GM21423 (cell line): ENCODE measurements around the gene CLEC3B.
A peak's percentile ranks its signal among the peaks of the same experiment; 100 is the strongest.
"Not testable (repeated sequence)": the region's sequence is repeated elsewhere in the genome, so short reads cannot be mapped to it uniquely, and the experiment has no call there.

ENCODE experiments used
- ATAC-seq: cut with Tn5 transposase; IDR thresholded peaks from one replicate; pipeline ENCODE4 v1.9.1; 2021; ENCODE audit warnings: mild to moderate bottlenecking, moderate library complexity; ENCODE audit not compliant: unreplicated experiment

The CLEC3B gene, protein sequence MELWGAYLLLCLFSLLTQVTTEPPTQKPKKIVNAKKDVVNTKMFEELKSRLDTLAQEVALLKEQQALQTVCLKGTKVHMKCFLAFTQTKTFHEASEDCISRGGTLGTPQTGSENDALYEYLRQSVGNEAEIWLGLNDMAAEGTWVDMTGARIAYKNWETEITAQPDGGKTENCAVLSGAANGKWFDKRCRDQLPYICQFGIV

DNA sequence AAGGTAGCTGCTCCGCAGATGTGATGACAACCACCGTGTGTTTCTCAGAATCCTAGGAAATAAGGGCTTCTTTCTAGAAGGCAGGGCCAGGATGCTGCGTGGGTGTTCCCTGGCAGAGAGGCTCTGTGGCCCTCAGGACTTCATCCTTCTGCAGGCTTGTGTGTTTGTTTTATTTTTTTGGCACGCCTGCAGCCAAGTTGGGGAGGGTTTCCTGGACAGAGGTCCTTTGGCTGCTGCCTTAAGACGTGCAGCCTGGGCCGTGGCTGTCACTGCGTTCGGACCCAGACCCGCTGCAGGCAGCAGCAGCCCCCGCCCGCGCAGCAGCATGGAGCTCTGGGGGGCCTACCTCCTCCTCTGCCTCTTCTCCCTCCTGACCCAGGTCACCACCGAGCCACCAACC is at the start of gene CLEC3B:
TSS of gene CLEC3B (plus strand) at position 266 of the 400 bp plus-strand sequence. CDS start at position 326, 60 bp downstream.
- ATAC-seq: no peak

DNA sequence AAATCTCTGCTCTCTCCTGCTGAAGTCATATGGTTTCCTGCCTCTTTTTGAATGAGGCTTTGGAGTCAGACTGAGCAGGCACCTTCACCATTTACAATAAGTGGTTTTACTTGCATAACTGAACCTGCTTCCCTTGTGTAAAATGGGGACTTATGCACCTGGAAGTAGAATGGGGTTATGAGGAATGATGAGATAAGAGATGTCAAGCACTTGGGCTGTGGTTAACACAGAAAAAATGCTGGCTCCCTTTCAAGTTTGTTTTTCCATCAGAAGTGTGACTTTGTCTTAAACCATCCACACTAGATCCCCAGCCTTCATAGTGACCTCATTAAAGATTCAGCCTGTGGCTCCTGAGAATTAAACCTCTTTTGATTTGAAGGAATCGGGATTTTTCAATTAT is 44.9 kb upstream of the CLEC3B start:
- ATAC-seq: no peak

DNA sequence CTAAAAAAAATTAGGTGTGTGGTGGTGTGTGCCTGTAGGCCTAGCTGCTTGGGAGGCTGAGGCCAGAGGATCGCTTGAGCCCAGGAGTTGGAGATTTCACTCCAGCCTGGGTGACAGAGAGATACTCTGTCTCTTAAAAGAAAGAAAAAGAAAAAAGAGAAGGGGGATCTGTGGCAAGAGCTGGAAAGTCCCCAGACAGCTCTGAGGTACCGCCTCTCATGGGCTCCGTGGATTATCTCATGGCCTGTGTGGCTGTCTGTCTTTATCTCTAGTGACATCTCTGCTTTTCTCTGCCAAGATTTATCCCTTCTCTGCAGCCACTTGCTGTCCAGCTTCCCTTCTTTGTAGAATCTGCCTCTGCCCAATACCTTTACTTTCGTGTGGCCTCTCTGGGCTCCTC is 44.4 kb upstream of the CLEC3B start:
- ATAC-seq: no peak

DNA sequence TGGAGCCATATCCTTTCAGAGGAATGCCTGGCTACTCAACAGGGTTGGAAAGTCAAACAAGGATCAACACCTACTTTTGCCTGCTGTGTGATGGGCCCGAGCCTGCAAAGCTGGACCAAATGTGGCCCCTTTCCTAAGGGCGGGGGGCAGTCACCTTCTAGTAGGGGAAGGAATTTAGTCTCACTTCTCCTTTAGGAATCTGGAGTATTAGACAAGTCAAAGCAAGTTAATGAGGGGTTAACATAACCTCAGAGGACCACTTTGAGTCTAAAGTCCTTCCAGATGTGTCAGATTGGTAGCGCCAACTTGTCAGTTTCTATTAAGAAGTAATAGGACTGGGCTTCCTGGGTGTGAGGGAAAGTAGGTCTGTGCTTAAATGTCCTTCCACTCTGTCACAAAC is 43.3 kb upstream of the CLEC3B start:
- no peak for ATAC-seq

DNA sequence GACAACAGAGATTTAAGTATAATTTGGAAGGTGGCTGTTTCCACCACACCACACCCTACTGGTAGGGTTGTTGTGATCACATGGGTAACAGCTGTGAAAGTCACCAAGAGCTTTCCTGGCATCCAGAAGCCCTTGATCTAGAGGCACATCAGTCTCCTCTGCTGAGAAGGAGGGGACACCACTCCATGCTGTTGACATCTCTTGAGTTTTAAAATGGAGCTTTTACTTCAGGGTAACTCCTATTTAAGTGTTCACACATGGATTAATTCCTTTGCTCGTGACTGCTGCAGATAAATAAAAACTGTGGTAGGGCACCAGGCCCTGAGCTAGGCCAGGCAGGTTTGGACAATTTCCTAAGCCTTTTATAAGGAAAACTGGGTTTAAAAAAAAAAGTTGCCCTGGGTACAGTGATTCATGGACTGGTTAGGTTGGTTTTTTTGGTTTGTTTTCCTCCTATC is 42.6 kb upstream of the CLEC3B start:
- ATAC-seq: no peak

DNA sequence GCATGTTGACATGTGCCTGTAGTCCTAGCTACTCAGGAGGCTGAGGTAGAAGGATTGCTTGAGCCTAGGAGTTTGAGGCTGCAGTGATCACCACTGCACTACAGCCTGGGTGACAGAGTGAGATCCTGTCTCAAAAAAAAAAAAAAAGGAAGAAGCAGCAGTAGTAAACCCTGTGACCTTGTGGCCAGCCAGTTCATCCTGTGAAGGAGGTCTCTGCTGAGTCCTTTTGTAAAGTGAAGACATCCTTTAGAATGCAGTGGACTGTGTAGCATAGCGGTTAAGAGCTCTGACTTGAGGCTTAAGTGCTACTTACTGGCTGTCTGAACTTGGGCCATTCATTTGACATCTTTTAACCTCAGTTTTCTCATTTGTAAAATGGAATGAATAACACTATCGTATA is 41.8 kb upstream of the CLEC3B start:
- peak; percentile 56 for ATAC-seq

DNA sequence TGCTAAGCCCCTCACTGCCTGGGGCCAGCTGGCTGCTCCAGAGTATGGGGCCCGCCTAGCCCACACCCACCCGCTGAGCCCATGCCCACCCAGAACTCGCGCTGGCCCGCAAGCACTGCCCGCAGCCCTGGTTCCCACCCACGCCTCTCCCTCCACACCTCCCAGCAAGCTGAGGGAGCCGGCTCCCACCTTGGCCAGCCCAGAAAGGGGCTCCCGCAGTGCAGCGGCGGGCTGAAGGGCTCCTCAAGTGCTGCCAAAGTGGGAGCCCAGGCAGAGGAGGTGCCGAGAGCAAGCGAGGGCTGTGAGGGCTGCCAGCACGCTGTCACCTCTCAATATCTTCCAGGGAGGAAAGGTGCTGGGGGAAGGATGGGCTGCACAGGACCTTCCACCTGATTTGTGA is 39.8 kb upstream of the CLEC3B start:
- ATAC-seq: not testable (repeated sequence)

DNA sequence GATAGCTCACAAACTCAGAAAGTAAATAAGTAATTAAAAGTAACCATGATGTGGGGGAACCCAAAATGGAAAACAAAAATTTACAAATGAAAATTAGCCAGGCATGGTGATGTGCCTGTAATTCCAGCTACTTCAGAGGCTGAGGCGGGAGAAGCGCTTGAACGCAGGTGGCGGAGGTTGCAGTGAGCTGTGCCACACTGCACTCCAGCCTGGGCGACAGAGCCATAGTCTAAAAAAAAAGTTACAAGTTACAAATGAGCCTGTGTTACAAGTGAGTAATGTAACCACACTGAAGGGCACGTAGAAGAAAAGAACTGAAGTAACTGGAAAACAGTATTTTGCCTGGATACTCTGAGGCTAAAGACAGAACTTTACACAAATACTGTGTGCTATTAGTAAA is 38.8 kb upstream of the CLEC3B start:
- ATAC-seq: no peak

DNA sequence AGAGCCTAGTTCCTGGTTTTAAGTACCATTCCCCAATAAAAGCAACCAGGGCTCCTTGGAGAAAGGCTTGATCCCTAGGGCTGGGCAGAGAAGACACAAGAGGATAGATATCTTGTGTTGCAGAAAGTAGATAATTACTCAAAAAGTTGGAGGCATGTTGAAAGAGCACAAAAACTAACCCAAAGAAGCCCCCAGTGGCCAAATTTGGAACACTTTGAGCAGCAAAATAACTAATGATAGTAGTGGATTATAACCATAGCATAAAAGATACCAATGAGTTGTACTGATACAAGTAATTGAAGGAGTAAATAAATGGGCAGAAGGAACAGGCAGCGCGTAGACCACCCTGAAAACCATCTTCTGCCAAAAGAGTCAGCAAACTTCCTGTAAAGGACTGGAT is 38.0 kb upstream of the CLEC3B start:
- no peak for ATAC-seq

DNA sequence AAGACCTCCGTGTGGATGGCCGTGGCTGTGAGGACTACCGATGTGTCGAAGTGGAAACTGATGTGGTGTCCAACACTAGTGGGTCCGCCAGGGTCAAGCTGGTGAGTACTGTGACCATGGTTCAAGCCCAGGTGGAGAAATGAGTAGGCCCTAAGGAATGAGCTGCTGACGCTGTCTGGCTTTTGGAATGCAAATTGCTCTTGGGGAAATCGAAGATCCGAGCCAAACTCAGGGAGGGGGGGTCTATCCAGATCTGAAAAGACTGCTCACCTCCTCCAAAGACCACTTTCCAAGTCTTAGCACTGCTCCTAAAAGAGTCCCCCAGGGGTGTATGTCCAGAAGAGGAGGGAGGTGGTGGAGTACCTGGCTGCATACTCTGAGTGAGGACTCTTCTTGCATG is 37.0 kb upstream of the CLEC3B start:
- ATAC-seq: no peak

DNA sequence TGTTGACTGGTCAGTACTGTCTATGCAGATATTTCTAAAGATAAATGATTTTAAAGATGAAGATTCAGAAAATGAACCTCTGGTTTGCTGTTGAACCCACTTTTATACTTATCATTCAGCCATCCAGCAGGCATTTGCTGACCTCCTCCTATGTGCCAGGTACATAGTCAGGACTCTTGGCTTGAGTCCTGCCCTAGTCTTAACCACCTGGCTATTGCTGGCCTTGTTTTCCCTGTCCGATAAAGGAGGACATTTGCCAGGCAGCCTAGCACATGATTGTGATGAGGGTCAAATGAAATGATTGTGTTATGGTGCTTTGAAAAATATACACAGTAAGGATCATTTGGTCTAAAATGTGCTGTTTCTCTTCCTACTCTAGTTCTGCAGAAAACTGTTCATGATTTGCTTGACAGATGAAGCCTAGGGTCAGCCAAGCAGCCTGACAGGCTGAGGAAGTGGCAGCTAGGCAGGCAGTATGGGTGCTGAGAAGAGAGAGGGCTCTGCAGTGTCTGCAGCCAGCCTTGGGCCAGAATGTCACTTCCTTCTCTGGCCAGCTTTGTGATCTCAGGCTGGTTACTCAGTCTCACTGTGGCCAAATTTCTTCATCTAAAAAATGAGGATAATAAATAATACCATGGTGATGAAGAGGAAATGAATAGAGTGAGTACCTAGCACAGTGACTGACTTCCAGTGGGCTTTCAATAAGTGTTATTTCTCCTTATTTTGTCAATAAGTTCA is 36.3 kb upstream of the CLEC3B start:
- ATAC-seq: no peak

DNA sequence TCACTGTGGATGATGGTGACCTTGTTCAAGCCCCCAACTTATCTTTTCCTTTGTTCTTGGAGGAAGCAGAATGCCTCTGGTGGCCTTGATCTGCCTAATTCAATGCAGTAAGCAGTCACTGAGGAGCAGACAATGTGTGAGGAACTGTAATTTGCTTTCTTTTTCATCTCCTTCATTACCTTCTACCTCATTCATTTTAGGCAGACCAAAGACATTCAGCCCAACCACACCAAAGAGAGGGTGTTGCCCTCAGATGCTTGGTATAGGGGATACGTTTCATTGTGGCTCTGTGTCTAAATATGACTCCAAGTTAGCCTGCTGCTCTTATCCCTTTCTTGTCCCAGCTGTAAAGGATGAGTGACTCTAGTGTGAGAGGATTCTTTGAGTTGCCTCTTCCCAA is 34.8 kb upstream of the CLEC3B start:
- ATAC-seq: no peak

DNA sequence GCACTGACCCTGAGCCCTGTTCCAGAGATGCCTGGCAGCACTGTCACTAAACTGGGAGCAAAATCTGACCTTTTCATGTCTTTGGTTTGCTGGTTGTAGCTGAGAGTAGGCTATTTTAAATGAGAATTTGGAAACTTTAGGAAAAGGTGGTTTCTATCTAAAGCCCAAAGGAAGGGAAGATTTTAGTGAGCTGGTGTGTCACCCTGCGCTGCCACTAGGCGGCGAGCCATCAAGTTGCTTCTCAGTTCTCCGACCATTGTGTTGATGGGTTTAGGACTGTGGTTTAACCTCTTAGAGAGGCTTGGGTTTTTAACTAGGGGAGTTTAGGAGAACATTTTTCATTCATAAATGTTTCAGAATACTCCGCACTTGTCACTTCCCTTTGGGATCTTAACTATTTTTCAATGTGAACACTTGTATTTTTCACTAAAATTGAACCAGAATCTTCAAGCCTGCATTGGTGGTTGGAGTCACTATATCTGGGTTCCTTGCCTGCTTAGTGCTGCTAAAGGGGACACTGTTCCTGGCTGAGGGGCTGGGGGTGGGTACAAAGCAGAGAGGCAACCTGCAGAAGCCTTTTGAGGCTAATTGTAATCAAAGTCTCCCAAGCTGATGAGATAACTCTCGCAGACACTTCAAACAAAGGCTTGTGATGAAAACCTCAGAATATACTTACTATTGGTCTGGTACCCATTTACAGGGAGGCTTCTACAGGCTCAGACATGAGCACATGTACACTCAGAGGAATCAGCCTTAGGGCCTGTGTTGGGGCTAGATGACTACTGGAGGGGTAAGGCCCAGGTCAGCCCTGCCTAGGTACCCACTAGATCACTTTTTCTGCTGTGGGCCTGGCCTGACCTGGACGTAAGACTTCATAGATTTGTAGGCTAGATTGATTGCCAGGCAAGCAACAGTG is 33.3 kb upstream of the CLEC3B start:
- no peak for ATAC-seq

DNA sequence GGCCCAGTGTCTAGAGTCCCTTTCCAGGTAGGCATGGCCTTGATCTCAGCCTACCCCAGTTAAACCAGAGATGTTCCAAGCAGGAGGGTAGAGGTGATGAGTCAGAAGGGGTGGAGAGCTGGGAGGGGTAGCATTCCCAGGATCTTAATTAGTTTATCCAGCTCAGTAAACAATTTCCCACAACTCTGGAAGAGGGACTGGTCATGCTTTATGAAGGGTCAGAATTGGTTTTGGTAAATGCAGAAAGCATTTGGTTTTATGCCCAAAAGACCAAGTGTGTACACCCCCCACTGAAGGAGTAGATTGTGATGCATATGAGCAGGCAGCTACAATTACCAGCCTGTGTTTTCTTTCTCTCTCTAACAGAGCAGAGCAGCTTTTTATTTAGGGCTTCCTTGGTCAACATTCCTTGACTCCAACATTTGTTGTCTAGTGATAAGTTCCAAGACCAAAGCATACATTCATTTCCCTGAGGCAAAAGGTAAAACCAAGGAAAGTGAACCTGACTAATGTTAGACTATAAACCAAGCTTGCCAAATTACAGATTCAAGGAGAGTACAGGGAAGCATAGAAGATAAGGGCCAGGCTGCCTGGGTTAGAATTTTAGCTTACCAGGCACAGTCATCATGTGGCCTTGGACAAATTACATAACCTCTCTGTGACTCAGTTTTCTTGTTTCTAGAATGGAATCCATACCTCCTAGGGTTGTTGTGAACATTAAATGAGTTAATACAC is 32.5 kb upstream of the CLEC3B start:
- no peak for ATAC-seq

DNA sequence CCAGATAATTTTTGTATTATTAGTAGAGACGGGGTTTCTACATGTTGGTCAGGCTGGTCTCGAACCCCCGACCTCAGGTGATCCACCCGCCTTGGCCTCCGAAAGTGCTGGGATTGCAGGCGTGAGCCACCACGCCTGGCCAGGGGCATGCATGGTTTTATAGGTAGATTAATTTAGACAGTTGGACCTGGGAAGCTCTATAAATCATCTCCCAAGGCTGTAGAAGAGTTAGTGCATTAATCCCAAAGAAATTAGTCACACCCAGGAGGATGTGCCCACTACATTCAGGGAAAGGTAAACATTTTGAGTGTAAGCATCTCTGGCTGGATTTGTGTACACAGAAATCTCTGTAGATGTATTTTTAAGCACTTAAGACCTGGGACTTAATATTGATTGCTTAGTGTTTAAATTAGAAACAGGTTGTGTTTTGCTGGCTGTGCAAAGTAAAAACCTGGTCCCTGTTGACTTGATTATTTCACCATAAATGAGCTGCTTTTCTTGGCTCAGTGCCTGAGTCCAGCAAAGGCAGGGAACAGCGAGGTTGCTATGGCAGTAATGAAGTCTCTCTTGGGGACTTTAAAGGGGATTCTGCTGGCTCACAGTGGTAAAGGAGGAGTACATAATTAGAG is 30.8 kb upstream of the CLEC3B start:
- ATAC-seq: no peak

DNA sequence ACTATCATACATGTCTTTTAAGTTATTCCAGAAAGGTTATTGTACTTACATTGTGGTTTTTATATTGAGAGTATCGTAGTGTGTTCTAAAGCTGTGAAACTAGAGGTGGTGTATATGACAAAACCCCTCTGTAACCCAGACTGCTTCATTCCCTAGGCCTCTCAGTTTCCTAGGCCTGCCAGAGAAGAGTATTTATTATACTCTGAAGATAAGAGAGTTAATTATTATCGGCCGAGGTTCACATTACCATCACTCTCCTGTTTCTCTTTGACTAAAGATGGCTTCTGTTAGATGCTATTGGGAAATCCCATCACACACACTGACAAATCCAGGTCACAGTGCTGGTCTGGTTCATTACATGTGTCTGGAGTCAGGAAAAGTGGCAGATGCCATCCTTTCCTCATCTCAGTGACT is 29.5 kb upstream of the CLEC3B start:
- ATAC-seq: no peak

DNA sequence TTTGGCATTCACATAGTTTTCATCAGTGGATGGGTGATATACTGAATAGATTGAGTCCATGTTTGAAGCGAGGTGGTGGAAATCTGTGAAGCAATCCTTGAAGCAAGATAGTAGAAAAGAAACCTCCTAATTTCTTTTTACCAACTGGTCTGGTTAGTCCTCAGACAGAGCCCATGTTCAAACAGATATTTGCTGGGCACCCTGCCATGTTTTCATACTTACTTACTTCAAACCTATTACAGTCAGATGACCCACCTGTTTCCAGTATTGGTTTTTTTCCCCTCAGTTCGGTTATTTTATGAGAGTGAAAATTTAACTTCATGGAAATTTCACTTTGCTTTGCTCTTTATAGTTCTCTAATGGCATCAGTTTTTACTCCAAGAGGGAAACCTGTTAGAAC is 26.3 kb upstream of the CLEC3B start:
- no peak for ATAC-seq

DNA sequence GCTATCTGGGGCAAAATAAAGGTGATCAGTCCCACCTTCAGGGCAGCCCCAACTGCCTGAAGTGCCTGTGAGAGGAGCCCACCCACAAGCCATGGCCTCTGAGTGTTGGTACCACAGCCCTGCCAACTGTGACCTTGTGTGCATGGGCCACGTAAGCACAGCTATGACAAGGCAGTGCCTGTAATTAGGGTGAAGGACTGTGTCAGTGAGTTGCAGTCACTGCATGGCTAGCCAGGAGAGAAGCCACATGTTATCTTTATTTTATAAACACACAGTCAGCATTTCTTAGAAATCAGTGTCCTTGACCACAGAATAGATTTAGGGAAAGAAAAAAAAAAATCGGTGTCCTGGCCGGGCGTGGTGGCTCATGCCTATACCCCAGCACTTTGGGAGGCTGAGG is 25.3 kb upstream of the CLEC3B start:
- ATAC-seq: no peak

DNA sequence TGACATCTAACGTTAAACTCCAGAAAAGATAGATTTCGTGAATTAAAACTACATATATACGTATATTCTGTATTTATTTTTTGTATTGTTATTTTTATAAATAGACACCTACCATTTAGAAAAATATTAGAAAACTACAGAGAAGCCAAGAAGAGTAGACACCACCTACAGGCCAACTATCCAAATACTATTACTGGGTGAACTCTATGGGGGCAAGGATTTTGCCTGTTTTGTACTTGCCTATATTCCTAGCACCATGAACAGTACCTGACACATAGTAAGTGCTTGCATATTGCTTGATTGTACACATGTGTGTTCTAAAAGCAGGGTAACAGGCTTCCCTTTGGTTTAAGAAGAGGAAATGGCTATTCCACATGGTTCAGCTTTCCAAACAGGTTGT is 24.4 kb upstream of the CLEC3B start:
- ATAC-seq: no peak

DNA sequence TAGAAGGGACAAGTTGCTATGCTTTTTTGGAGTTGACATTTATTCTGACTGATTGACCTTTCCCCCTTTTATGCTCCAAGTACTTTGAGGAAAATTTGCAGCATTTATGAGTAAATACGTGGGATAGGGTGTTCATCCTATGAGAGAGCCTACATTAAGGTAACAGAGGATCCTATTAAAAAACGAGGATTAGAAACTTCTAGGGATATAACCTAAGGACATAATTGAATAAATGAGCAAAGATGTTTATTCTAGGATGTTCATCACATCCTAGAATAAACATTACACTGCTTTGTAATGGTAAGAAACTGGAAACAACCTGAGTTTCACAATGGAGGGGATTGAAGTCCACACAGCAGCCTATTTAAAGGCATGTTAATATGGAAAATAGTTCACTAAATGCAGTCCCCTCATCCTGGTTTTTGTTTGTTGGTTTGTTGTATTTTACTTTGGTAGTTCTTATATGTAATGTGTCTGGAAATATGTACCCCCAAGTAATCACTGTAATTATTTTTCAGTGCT is 23.9 kb upstream of the CLEC3B start:
- no peak for ATAC-seq
